SJCRH30 (cell line): ENCODE measurements around the gene ORC3. TPM values are rescaled to one million over a fixed set of nuclear protein-coding genes. Genes with fewer than 3 reads are reported as not detected.

Experiments
- DNase-seq, 2 experiments: peaks; one replicate each; pipeline ENCODE4 v3.0.0-alpha.2; 2015 to 2020
- H3K27ac ChIP-seq: fragments of 250-450 bp; sonication (Bioruptor Pico); 2 replicates; pipeline ENCODE4 v1.5.1; 2020; ENCODE audit warnings: mild to moderate bottlenecking, moderate library complexity
- H3K27me3 ChIP-seq: fragments of 250-450 bp; sonication (Bioruptor Pico); 2 replicates; pipeline ENCODE4 v1.5.1; 2020; ENCODE audit warnings: mild to moderate bottlenecking, moderate library complexity
- H3K36me3 ChIP-seq: fragments of 250-450 bp; sonication (Bioruptor Pico); 2 replicates; pipeline ENCODE4 v1.5.1; 2020; ENCODE audit warnings: mild to moderate bottlenecking, moderate library complexity
- H3K4me1 ChIP-seq: fragments of 250-450 bp; sonication (Bioruptor Pico); 2 replicates; pipeline ENCODE4 v1.5.1; 2020; ENCODE audit warnings: mild to moderate bottlenecking, moderate library complexity
- H3K4me3 ChIP-seq: fragments of 250-450 bp; sonication (Bioruptor Pico); 2 replicates; pipeline ENCODE4 v1.5.1; 2020; ENCODE audit warnings: mild to moderate bottlenecking, moderate library complexity
- H3K9me3 ChIP-seq: fragments of 250-450 bp; sonication (Bioruptor Pico); replicated peaks from 2 replicates; pipeline ENCODE4 v1.5.1; 2020; ENCODE audit warnings: mild to moderate bottlenecking, moderate library complexity
- total RNA-seq: library from RNA; depleted of rRNA; stranded (reverse); fragments of >200 nt; shearing (Covaris generic); gene quantifications from 2 replicates; pipeline ENCODE4 v1.2.3, GENCODE V29; 2014; rRNA removed

Gene ORC3
- 64.9 and 66.3 TPM in 2 replicates for total RNA-seq

DNA sequence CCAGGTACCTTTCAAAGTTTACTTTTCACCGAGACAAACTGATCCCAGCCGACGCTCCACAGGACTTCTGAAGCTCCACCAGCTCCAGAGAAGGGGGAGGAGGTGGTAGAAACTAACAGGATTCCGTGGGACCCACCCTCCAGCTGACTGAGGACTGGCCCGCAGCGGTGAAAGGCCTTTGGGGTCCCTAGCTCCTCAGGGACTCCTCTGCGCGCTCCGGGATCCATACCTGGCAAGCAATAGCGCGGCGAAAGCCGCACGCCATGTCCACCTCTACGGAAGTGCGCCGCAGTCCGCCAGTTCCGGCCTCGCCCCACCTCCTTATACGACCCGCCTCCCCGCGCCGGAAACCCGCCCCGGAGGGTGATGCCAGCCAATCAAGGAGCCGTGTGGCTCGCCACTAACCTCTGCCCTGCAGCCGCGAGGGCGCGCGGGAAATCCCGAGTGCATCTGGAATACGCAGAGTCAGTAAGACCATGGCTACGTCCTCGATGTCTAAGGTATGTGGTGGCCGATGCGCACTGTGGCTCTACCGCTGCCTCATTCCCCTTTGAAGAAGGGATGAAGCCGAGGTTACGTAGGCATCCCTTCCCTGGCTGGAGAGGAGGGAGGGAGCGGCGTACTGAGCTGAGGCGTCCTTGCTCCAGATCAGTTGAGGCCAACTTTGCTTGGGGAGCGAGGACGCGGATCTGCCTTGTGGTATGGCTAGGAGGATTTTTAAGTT lies at the start of gene ORC3, which contains the start of gene RARS2:
Gene ORC3, plus strand, starts transcription at position 443 of the 724 bp plus-strand sequence. Its CDS starts 34 bp downstream, at position 477.
Gene RARS2, minus strand, starts transcription at position 295 of the 724 bp plus-strand sequence. Its CDS starts 30 bp downstream, at position 265.
- Histone ChIP-seq H3K4me3 (peak within 1 kb of the TSS; percentile 94), H3K27ac (peak within 1 kb of the TSS; percentile 68), H3K9me3 (no peaks in the 10 kb centered on the region), H3K4me1 (peaks cover 7% of the 10 kb centered on the region; the same call in 1 of the 2 replicates), H3K27me3 (no peaks in the 10 kb centered on the region), H3K36me3 (peaks cover 18% of the 10 kb centered on the region)
- DNase-seq: peak; percentile 96

DNA sequence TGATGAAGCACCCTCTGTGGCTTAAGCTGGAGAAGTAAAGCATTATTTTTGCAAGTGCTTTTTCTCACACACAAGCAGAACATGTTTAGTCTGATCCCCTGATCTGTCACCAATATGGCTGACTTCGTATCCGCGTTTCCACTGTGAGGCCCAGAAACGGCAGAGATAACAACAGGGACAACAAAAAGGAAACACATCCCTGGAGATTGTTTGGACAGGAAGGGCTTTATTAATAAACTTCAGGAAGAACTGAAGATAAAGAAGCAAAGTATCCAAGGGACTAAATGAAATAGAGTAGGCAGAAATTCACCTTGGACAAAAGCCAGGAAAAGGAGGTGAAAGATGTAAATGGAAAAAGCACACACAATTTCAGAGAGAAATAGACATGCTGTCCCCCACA lies 49.4 kb upstream of the ORC3 start:
- H3K9me3 ChIP-seq: 0 out of 2 replicates have a peak, but pooled peaks cover 2% of the 10 kb centered on the region
- no peak overlapping the region for H3K4me3 ChIP-seq
- no peaks in the 10 kb centered on the region for H3K27me3 ChIP-seq
- no peak overlapping the region for H3K27ac ChIP-seq
- DNase-seq: no peak
- H3K36me3 ChIP-seq: peaks cover 42% of the 10 kb centered on the region
- no peaks in the 10 kb centered on the region for H3K4me1 ChIP-seq

DNA sequence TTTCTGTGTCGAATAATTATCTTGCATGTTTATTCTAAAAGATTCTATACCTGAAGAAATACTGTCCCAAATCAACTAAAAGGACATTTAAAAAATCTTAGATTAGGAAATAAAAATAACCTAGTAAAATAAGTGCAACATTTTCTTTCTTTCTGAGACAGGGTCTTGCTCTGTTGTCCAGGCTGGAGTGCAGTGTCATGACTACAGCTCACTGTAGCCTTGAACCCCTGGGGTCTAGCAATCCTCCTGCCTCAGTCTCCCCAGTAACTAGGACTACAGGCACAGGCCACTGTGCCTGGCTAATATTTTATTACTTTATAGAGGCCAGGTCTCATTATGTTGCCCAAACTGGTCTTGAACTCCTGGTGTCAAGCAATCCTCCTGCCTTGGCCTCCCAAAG lies 48.9 kb upstream of the ORC3 start:
- Histone ChIP-seq H3K36me3 (peaks cover 42% of the 10 kb centered on the region), H3K9me3 (0 out of 2 replicates have a peak, but pooled peaks cover 2% of the 10 kb centered on the region), H3K27me3 (no peaks in the 10 kb centered on the region), H3K27ac (no peak overlapping the region), H3K4me1 (no peaks in the 10 kb centered on the region), H3K4me3 (no peak overlapping the region)
- no peak for DNase-seq

DNA sequence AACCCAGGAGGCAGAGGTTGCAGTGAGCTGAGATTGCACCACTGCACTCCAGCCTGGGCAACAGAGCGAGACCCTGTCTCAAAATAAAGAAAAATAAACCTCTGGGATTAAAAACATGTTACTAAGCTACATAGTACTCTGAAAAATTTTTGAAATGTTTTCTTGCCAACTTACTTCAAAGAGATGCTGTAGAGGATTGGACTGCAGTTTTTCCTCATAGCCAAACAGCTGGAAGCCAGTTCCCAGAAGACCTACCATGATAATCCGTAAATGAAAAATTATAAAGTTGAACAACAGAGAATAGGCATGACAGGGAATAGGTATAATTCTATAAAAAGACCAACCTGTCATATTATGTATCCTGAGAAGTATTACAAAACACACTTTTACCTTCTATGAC lies 48.2 kb upstream of the ORC3 start:
- DNase-seq: no peak
- H3K4me3 ChIP-seq: no peak overlapping the region
- H3K9me3 ChIP-seq: 0 out of 2 replicates have a peak, but pooled peaks cover 2% of the 10 kb centered on the region
- no peaks in the 10 kb centered on the region for H3K4me1 ChIP-seq
- H3K27ac ChIP-seq: no peak overlapping the region
- peaks cover 43% of the 10 kb centered on the region for H3K36me3 ChIP-seq
- H3K27me3 ChIP-seq: no peaks in the 10 kb centered on the region

DNA sequence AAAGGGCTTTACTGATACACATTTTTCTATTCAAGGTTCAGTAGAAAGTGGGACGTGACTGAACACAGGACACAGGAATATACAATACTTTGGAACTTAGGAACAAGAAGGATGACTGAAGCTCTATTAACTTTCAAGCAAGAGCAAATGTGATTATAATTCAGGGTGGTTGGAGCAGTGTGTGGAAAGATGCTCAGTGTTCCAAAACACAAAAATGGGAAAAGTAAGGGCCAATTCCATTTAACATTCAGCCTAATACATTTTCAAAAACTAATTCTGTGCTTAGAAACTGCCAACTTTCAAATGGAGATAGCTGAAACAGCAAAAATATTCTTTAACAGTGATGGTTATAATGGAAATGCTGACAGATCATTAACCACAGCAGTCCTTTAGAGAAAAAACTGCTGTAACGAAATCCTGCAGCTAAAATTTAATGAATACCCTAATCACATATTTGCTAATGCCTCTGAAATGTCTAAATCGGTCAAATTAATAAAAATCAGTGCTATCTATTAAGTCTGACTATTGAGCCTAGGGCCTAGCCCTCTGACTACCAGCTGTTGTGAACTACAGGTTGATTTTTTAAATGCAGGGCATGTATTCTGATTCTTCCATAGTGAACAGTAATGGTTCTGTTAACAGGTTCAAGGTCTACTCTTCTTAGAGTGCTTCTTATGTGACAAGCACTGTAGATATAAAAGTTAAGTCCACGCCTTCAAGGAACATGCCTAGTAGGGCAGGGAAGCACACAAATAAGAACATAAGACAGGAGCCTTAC lies 46.0 kb upstream of the ORC3 start:
- Histone ChIP-seq H3K4me3 (no peak overlapping the region), H3K27ac (no peak overlapping the region), H3K4me1 (no peaks in the 10 kb centered on the region), H3K36me3 (peaks cover 51% of the 10 kb centered on the region), H3K27me3 (no peaks in the 10 kb centered on the region), H3K9me3 (0 out of 2 replicates have a peak, but pooled peaks cover 2% of the 10 kb centered on the region)
- DNase-seq: no peak

DNA sequence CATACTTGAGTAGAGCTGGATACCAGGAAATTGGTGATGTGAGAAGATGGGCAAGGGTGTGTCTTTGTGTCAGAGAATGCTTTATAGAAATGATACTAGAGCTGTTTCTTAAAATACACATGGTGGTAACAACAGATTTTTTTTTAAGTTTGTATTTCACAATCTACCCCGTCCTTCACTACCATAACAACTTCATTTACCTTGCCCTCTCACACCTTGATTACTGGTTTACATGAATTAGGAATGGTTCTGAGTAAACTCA lies 45.5 kb upstream of the ORC3 start:
- Histone ChIP-seq H3K4me3 (no peak overlapping the region), H3K9me3 (0 out of 2 replicates have a peak, but pooled peaks cover 1% of the 10 kb centered on the region), H3K4me1 (no peaks in the 10 kb centered on the region), H3K27ac (no peak overlapping the region), H3K36me3 (peaks cover 48% of the 10 kb centered on the region), H3K27me3 (no peaks in the 10 kb centered on the region)
- DNase-seq: no peak

DNA sequence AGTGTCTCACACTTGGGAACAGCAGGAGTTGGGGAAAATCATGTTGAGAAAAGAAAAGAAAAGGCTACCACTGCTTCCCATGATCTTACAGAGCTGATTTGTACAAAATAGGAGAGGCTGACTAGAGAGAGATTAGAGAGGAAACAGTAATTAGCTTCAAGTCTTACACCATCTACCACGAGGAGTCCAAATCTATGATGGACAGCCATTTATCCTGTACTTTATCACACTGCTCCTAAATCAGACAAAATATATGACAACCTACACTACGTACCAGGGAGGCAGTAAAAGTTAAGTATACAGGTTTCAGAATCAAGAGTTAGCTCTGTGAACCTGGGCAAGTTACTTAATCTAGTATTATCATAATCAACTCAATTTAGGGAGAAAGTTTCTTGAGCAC lies 38.1 kb upstream of the ORC3 start:
- Histone ChIP-seq H3K9me3 (no peaks in the 10 kb centered on the region), H3K27me3 (no peaks in the 10 kb centered on the region), H3K4me3 (no peak overlapping the region), H3K4me1 (no peaks in the 10 kb centered on the region), H3K27ac (no peak overlapping the region), H3K36me3 (peaks cover 48% of the 10 kb centered on the region)
- DNase-seq: no peak

DNA sequence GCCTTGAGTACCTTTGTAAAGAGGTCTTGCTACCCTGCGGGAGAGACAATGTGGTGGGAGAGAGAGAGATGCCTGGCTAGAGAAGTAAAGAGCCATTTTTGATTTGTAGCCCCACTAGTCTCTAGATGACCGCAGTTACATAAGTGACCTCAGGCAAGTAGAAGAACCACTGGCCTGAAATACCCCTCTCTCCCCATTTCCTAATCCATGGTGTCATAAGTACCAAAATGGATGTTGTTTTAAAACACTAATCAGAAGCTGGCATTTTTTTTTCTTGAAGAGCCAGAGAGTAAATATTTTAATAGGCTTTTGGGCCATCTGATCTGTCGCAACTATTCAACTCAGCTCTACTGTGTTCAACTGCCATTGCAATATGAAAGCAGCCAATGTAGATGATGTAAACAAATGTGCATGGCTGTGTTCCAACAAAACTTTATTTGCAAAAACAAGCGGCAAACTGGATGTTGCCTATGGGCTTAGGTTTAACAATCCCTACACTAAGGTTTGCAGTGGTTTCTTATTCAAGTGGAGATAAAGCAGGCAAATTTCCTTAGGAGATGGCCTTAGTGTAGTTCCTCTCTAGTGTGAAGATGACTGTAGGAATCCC lies 36.7 kb upstream of the ORC3 start:
- Histone ChIP-seq H3K4me3 (no peak overlapping the region), H3K27me3 (no peaks in the 10 kb centered on the region), H3K9me3 (no peaks in the 10 kb centered on the region), H3K4me1 (no peaks in the 10 kb centered on the region), H3K36me3 (peaks cover 50% of the 10 kb centered on the region), H3K27ac (no peak overlapping the region)
- no peak for DNase-seq

DNA sequence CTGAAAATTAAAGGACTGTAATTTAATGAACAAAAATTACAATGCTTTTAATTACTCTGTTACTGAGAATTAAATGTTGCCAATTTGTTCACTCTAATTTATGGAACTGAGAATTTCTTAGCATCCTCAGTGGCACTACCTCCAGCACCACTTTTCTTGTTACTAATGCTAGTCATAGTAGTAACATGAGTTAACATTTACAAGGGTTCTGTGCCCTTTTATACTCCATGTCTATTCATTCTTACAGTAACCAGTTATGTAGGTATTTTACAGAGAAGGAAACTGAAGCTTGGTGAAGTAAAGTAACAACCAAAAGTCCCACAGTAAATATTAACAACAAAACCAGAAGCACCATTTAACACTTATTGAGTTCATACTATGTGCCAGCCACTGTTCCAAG lies 34.4 kb upstream of the ORC3 start:
- H3K4me1 ChIP-seq: no peaks in the 10 kb centered on the region
- no peaks in the 10 kb centered on the region for H3K27me3 ChIP-seq
- peaks cover 46% of the 10 kb centered on the region for H3K36me3 ChIP-seq
- no peak overlapping the region for H3K4me3 ChIP-seq
- no peak overlapping the region for H3K27ac ChIP-seq
- H3K9me3 ChIP-seq: no peaks in the 10 kb centered on the region
- no peak for DNase-seq

DNA sequence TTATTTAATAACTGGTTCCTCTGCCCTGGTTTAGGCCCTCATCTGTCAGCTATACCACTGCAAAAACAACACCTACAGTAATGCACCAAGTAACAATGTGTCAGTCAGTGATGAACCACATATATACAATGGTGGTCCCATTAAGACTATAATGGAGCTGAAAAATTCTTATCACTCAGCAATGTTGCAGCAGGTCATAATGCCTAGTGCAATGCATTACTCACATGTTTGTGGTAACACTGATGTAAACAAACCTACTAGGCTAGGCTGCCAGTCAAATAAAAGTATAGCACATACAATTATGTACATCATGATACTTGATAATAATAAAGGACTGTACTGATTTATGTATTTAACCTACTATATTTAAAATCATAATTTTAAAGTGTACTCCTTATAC lies 31.5 kb upstream of the ORC3 start:
- peaks cover 67% of the 10 kb centered on the region for H3K36me3 ChIP-seq
- H3K9me3 ChIP-seq: no peaks in the 10 kb centered on the region
- H3K27me3 ChIP-seq: no peaks in the 10 kb centered on the region
- H3K4me3 ChIP-seq: no peak overlapping the region
- H3K27ac ChIP-seq: no peak overlapping the region
- DNase-seq: no peak
- no peaks in the 10 kb centered on the region for H3K4me1 ChIP-seq

DNA sequence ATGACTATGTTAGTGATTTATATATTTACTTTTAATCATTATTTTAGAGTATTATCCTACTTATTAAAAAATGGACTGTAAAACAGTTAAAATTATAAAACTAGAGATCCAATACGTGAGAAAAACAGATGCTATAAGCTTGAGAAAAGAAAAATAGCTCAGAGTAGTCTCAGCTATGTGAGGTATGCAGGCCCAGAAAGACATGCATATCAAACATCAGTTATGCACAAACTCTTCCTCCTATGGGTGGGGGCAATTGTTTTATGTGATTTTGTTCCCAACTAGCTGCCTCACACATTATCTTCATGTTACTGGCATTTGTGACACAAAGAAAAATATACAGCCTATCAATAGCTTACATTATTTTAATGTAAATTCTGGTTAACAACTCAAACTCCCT lies 28.9 kb upstream of the ORC3 start:
- H3K4me1 ChIP-seq: no peaks in the 10 kb centered on the region
- H3K4me3 ChIP-seq: no peak overlapping the region
- H3K27me3 ChIP-seq: no peaks in the 10 kb centered on the region
- DNase-seq: no peak
- H3K27ac ChIP-seq: no peak overlapping the region
- H3K9me3 ChIP-seq: no peaks in the 10 kb centered on the region
- peaks cover 62% of the 10 kb centered on the region for H3K36me3 ChIP-seq

DNA sequence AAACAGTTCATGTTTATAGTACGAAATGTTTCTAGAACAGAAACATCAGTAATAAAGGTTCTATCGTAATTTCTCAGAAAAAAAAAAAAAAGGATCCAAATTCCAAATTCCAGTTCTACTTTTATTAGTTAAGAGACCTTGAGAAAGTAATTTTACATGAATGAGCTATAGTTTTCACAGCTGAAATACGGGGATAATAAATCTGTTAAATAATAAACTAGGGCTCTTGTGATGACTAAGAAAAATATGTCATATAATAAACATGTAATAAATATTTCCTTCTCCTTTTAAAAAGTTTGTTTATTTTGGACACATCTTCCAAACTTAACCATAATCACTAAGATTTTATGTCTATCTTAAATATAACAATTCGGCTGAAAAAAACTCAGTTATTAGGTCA lies 17.9 kb upstream of the ORC3 start:
- H3K4me3 ChIP-seq: no peak overlapping the region
- no peaks in the 10 kb centered on the region for H3K4me1 ChIP-seq
- no peak for DNase-seq
- no peak overlapping the region for H3K27ac ChIP-seq
- no peaks in the 10 kb centered on the region for H3K27me3 ChIP-seq
- H3K36me3 ChIP-seq: peaks cover 13% of the 10 kb centered on the region
- no peaks in the 10 kb centered on the region for H3K9me3 ChIP-seq

DNA sequence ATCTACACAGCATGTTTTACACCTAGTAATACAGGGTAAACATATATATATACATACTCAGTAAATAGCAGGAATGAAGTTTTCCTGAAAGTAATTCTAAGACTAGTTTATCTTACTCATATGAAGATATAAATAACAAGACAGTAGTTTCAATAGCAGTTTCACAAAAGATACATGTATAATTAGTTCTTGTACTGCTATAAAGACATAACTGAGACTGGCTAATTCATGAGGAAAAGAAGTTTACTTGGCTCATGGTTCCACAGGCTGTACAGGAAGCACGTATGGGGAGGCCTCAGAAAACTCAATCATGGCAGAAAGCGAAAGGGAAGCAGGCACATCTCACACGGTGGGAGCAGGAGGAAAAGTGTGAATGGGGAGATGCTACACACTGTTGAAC lies 17.1 kb upstream of the ORC3 start:
- DNase-seq: no peak
- Histone ChIP-seq H3K27ac (no peak overlapping the region), H3K4me3 (no peak overlapping the region), H3K4me1 (no peaks in the 10 kb centered on the region), H3K27me3 (no peaks in the 10 kb centered on the region), H3K9me3 (no peaks in the 10 kb centered on the region), H3K36me3 (peaks cover 13% of the 10 kb centered on the region)

DNA sequence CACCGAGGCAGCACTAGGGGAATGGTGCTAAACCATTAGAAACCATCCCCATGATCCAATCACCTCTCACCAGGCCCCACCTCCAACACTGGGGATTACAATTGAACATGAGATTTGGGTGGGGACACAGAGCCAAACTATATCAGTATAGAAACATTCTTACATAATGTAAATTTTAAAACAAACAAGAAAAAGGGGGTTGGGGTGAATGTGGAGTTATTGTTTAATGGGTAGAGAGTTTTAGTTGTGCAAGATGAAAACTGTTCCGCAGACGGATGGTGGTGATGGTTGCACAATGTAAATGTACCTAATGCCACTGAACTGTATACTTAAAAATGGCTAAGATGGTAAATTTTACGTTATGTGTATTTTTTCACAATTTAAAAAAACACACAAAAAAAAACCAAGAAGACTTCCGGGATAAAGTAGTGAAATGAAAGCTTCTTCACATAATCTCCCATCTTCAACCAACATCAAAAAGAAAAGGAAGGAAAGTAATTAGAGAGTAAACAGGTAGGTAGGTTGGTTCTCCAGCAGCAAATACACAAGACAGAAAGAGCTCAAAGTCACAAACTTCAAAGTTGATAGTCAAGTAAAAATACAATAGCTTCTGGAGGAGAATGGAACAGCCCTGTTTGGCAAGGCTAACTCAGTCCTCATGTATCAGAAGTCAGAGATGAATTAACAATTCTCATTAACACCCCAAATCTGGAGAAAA lies 16.5 kb upstream of the ORC3 start:
- H3K9me3 ChIP-seq: no peaks in the 10 kb centered on the region
- DNase-seq: no peak
- H3K27me3 ChIP-seq: no peaks in the 10 kb centered on the region
- no peak overlapping the region for H3K27ac ChIP-seq
- peaks cover 16% of the 10 kb centered on the region for H3K36me3 ChIP-seq
- no peaks in the 10 kb centered on the region for H3K4me1 ChIP-seq
- H3K4me3 ChIP-seq: no peak overlapping the region
